ENCODE measurements around the gene KSR1. TPM values are rescaled to one million over a fixed set of nuclear protein-coding genes. Genes with fewer than 3 reads are reported as not detected.
A peak's percentile ranks its signal among the peaks of the same experiment; 100 is the strongest.

Gene KSR1
- total RNA-seq, 1 experiment from 2014 or later: 41.7 TPM

- H3K9me3 ChIP-seq (ENCODE audit: low read depth, low read length, poor library complexity, severe bottlenecking): no peaks in the 10 kb centered on the region
- H3K4me1 ChIP-seq (ENCODE audit: insufficient read depth, low read length, poor library complexity, severe bottlenecking): peaks cover 19% of the 10 kb centered on the region
- POLR2A ChIA-PET (ENCODE audit: low non-redundant PET): no interaction called here
- peak overlapping the region; percentile 23 for H3K27ac ChIP-seq (ENCODE audit: low read depth, low read length, poor library complexity, severe bottlenecking)
- TSS peak; percentile 38 for BruUV-seq (replicated peaks)
- no peaks in the 10 kb centered on the region for H3K27me3 ChIP-seq (replicated peaks; ENCODE audit: insufficient read depth, low read depth, low read length, poor library complexity)
- intact Hi-C loops (cut with micrococcal nuclease; ENCODE audit: unreplicated experiment): loop anchor here (5.0 kb wide), 3 partner anchors 69 to 221 kb away; no protein-coding TSS in a partner anchor
- H3K36me3 ChIP-seq (ENCODE audit: insufficient read depth, low read length, poor library complexity, severe bottlenecking): no peaks in the 10 kb centered on the region
- CTCF ChIA-PET: interaction anchor here (0.6 kb wide), 1 partner anchor 104 kb away, joined by 5 read pairs; no protein-coding TSS in a partner anchor
- TF ChIP-seq CTCF (conservative IDR thresholded peaks at IDR 0.05; ENCODE audit: low read depth, low read length) (no peak; the same call in 1 of the 2 replicates), EZH2 (IDR thresholded peaks at IDR 0.05; ENCODE audit: borderline replicate concordance, low read depth, low read length, poor library complexity, severe bottlenecking) (no peak)
- peak overlapping the region; percentile 91 for H3K4me3 ChIP-seq (ENCODE audit: low read depth, low read length, poor library complexity, severe bottlenecking)
- peak; percentile 61 for DNase-seq (ENCODE audit: low spot score)
Observed at GRCh38 chr17:27457731-27458523, 1.7 kb downstream of the KSR1 start.

- H3K9me3 ChIP-seq (ENCODE audit: low read depth, low read length, poor library complexity, severe bottlenecking): no peaks in the 10 kb centered on the region
- no peaks in the 10 kb centered on the region for H3K36me3 ChIP-seq (ENCODE audit: insufficient read depth, low read length, poor library complexity, severe bottlenecking)
- POLR2A ChIA-PET (ENCODE audit: low non-redundant PET): no interaction called here
- H3K4me3 ChIP-seq (ENCODE audit: low read depth, low read length, poor library complexity, severe bottlenecking): peak overlapping the region; percentile 91
- intact Hi-C loops (cut with micrococcal nuclease; ENCODE audit: unreplicated experiment): loop anchor here (5.0 kb wide), 3 partner anchors 69 to 221 kb away; no protein-coding TSS in a partner anchor
- CTCF ChIA-PET: no interaction called here
- TF ChIP-seq CTCF (conservative IDR thresholded peaks at IDR 0.05; ENCODE audit: low read depth, low read length): no peak
- no peak for TF ChIP-seq EZH2 (IDR thresholded peaks at IDR 0.05; ENCODE audit: borderline replicate concordance, low read depth, low read length, poor library complexity, severe bottlenecking)
- H3K4me1 ChIP-seq (ENCODE audit: insufficient read depth, low read length, poor library complexity, severe bottlenecking): peaks cover 19% of the 10 kb centered on the region
- peak; percentile 64 for DNase-seq (ENCODE audit: low spot score)
- H3K27ac ChIP-seq (ENCODE audit: low read depth, low read length, poor library complexity, severe bottlenecking): peak overlapping the region; percentile 23
- H3K27me3 ChIP-seq (replicated peaks; ENCODE audit: insufficient read depth, low read depth, low read length, poor library complexity): no peaks in the 10 kb centered on the region
- BruUV-seq (replicated peaks): no TSS peak
Observed at GRCh38 chr17:27458524-27458908, 2.3 kb downstream of the KSR1 start.

GRCh38 chr17:27459433-27459832 lies 3.2 kb downstream of the KSR1 start:
- Histone ChIP-seq H3K27ac (ENCODE audit: low read depth, low read length, poor library complexity, severe bottlenecking) (no peak overlapping the region), H3K27me3 (replicated peaks; ENCODE audit: insufficient read depth, low read depth, low read length, poor library complexity) (no peaks in the 10 kb centered on the region), H3K4me1 (ENCODE audit: insufficient read depth, low read length, poor library complexity, severe bottlenecking) (peaks cover 19% of the 10 kb centered on the region), H3K4me3 (ENCODE audit: low read depth, low read length, poor library complexity, severe bottlenecking) (no peak overlapping the region), H3K9me3 (ENCODE audit: low read depth, low read length, poor library complexity, severe bottlenecking) (no peaks in the 10 kb centered on the region), H3K36me3 (ENCODE audit: insufficient read depth, low read length, poor library complexity, severe bottlenecking) (no peaks in the 10 kb centered on the region)
- ChIA-PET POLR2A (ENCODE audit: low non-redundant PET) (no interaction called here), CTCF (no interaction called here)
- DNase-seq (ENCODE audit: low spot score): no peak
- TF ChIP-seq EZH2 (IDR thresholded peaks at IDR 0.05; ENCODE audit: borderline replicate concordance, low read depth, low read length, poor library complexity, severe bottlenecking) (no peak), CTCF (conservative IDR thresholded peaks at IDR 0.05; ENCODE audit: low read depth, low read length) (no peak)
- BruUV-seq (replicated peaks): no TSS peak
- intact Hi-C loops (cut with micrococcal nuclease; ENCODE audit: unreplicated experiment): loop anchor here (5.0 kb wide), 3 partner anchors 68 to 222 kb away; no protein-coding TSS in a partner anchor
